ENCODE data around the gene MYO6. TPM values are rescaled to one million over a fixed set of nuclear protein-coding genes. Genes with fewer than 3 reads are reported as not detected.

The MYO6 gene
- total and polyA plus RNA-seq, 4 donors = 15.6 to 100 (median 51.7) TPM

- no peaks in the 10 kb centered on the region for H3K27me3 ChIP-seq (ENCODE audit: control insufficient read depth in 3 of 3, insufficient read depth in 3 of 3, low read length in 2 of 3)
- no peaks in the 10 kb centered on the region for H3K9me3 ChIP-seq (ENCODE audit: control insufficient read depth in 4 of 4, insufficient read depth in 3 of 4, low read length in 3 of 4)
- no peak overlapping the region for H3K4me3 ChIP-seq
- no peak overlapping the region for H3K9ac ChIP-seq (ENCODE audit: insufficient read depth in 1 of 2, low read length in 2 of 2)
- peaks cover 0 to 4% (median 0%) of the 10 kb centered on the region in 5 donors for H3K4me1 ChIP-seq (ENCODE audit: control insufficient read depth in 5 of 5, insufficient read depth in 5 of 5, low read length in 5 of 5)
- H3K36me3 ChIP-seq (ENCODE audit: control insufficient read depth in 4 of 4, insufficient read depth in 4 of 4, low read length in 4 of 4) = peaks cover 0 to 2% (median 0%) of the 10 kb centered on the region in 4 donors
- H3K27ac ChIP-seq (ENCODE audit: low read depth in 1 of 2, low read length in 1 of 2) = no peak overlapping the region
- peak; percentile 44 for ATAC-seq (ENCODE audit: insufficient read depth, low FRiP score)
- TF ChIP-seq, protein P1, sequence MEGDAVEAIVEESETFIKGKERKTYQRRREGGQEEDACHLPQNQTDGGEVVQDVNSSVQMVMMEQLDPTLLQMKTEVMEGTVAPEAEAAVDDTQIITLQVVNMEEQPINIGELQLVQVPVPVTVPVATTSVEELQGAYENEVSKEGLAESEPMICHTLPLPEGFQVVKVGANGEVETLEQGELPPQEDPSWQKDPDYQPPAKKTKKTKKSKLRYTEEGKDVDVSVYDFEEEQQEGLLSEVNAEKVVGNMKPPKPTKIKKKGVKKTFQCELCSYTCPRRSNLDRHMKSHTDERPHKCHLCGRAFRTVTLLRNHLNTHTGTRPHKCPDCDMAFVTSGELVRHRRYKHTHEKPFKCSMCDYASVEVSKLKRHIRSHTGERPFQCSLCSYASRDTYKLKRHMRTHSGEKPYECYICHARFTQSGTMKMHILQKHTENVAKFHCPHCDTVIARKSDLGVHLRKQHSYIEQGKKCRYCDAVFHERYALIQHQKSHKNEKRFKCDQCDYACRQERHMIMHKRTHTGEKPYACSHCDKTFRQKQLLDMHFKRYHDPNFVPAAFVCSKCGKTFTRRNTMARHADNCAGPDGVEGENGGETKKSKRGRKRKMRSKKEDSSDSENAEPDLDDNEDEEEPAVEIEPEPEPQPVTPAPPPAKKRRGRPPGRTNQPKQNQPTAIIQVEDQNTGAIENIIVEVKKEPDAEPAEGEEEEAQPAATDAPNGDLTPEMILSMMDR (IDR thresholded peaks at IDR 0.05; ENCODE audit: control extremely low read depth, extremely low read depth) = no peak
- 68 to 85% methylated on average over 4 of the region's 4 CpGs for WGBS, 2 donors
- DNase-seq = peak in 2 of 3 donors; percentile 9 to 21
Observed at GRCh38 chr6:75800133-75800532, 51.1 kb downstream of the MYO6 start.

- no peak overlapping the region for H3K27ac ChIP-seq (ENCODE audit: low read depth in 1 of 2, low read length in 1 of 2)
- ATAC-seq (ENCODE audit: insufficient read depth, low FRiP score) = peak; percentile 68
Observed at GRCh38 chr6:75800708-75801505, 51.9 kb downstream of the MYO6 start.

GRCh38 chr6:75802366-75802765 is 53.3 kb downstream of the MYO6 start:
- TF ChIP-seq, protein P1 (IDR thresholded peaks at IDR 0.05; ENCODE audit: control extremely low read depth, extremely low read depth) = no peak
- no peak overlapping the region for H3K9ac ChIP-seq (ENCODE audit: insufficient read depth in 1 of 2, low read length in 2 of 2)
- peaks cover 0 to 2% (median 0%) of the 10 kb centered on the region in 4 donors for H3K36me3 ChIP-seq (ENCODE audit: control insufficient read depth in 4 of 4, insufficient read depth in 4 of 4, low read length in 4 of 4)
- H3K4me3 ChIP-seq = no peak overlapping the region
- peaks cover 0 to 4% (median 0%) of the 10 kb centered on the region in 5 donors for H3K4me1 ChIP-seq (ENCODE audit: control insufficient read depth in 5 of 5, insufficient read depth in 5 of 5, low read length in 5 of 5)
- DNase-seq (no peak), ATAC-seq (ENCODE audit: insufficient read depth, low FRiP score) (peak; percentile 39)
- no peaks in the 10 kb centered on the region for H3K9me3 ChIP-seq (ENCODE audit: control insufficient read depth in 4 of 4, insufficient read depth in 3 of 4, low read length in 3 of 4)
- H3K27me3 ChIP-seq (ENCODE audit: control insufficient read depth in 3 of 3, insufficient read depth in 3 of 3, low read length in 2 of 3) = no peaks in the 10 kb centered on the region
- 85 to 91% methylated on average over 6 of the region's 6 CpGs for WGBS, 2 donors
- no peak overlapping the region for H3K27ac ChIP-seq (ENCODE audit: low read depth in 1 of 2, low read length in 1 of 2)

More at GRCh38 chr6:75800708-75801505, 51.9 kb downstream of the MYO6 start:
- Histone ChIP-seq H3K9ac (ENCODE audit: insufficient read depth in 1 of 2, low read length in 2 of 2) (no peak overlapping the region), H3K9me3 (ENCODE audit: control insufficient read depth in 4 of 4, insufficient read depth in 3 of 4, low read length in 3 of 4) (no peaks in the 10 kb centered on the region), H3K4me3 (no peak overlapping the region), H3K36me3 (ENCODE audit: control insufficient read depth in 4 of 4, insufficient read depth in 4 of 4, low read length in 4 of 4) (peaks cover 0 to 2% (median 0%) of the 10 kb centered on the region in 4 donors), H3K27me3 (ENCODE audit: control insufficient read depth in 3 of 3, insufficient read depth in 3 of 3, low read length in 2 of 3) (no peaks in the 10 kb centered on the region), H3K4me1 (ENCODE audit: control insufficient read depth in 5 of 5, insufficient read depth in 5 of 5, low read length in 5 of 5) (peaks cover 0 to 4% (median 0%) of the 10 kb centered on the region in 5 donors)
- WGBS, 2 donors = 73 to 85% methylated on average over 9 of the region's 9 CpGs
- DNase-seq = peak in 1 of 3 donors; percentile 19
- TF ChIP-seq, protein P1 (IDR thresholded peaks at IDR 0.05; ENCODE audit: control extremely low read depth, extremely low read depth) = no peak
